ENCODE data around the gene CDK5RAP1.

DNA sequence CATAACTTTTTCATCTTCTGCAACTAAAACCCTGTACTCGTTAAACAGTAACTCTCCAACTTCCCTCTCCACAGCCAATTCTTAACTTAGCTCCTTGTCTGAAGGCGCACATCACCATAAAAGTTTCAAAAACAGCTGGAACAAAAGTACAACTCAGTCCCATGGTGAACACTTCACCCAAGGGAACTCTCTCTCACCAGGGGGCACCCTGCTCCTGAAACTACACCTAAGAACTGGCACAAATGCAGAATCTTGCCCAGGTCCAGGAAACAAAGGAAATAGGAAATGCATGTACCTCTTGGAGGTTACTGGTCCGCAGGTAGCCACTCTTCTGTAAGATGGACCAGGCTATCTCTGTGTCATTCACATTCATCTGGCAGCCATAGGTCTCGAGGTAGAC is 6.6 kb downstream of the CDK5RAP1 start:
- TF ChIP-seq, protein P1, sequence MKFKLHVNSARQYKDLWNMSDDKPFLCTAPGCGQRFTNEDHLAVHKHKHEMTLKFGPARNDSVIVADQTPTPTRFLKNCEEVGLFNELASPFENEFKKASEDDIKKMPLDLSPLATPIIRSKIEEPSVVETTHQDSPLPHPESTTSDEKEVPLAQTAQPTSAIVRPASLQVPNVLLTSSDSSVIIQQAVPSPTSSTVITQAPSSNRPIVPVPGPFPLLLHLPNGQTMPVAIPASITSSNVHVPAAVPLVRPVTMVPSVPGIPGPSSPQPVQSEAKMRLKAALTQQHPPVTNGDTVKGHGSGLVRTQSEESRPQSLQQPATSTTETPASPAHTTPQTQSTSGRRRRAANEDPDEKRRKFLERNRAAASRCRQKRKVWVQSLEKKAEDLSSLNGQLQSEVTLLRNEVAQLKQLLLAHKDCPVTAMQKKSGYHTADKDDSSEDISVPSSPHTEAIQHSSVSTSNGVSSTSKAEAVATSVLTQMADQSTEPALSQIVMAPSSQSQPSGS (IDR thresholded peaks at IDR 0.05; ENCODE audit: low read length), result no peak
- no peak for TF ChIP-seq TCF12 (IDR thresholded peaks at IDR 0.05; ENCODE audit: low read depth, low read length)
- TF ChIP-seq, protein P2, sequence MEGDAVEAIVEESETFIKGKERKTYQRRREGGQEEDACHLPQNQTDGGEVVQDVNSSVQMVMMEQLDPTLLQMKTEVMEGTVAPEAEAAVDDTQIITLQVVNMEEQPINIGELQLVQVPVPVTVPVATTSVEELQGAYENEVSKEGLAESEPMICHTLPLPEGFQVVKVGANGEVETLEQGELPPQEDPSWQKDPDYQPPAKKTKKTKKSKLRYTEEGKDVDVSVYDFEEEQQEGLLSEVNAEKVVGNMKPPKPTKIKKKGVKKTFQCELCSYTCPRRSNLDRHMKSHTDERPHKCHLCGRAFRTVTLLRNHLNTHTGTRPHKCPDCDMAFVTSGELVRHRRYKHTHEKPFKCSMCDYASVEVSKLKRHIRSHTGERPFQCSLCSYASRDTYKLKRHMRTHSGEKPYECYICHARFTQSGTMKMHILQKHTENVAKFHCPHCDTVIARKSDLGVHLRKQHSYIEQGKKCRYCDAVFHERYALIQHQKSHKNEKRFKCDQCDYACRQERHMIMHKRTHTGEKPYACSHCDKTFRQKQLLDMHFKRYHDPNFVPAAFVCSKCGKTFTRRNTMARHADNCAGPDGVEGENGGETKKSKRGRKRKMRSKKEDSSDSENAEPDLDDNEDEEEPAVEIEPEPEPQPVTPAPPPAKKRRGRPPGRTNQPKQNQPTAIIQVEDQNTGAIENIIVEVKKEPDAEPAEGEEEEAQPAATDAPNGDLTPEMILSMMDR (IDR thresholded peaks at IDR 0.05; ENCODE audit: control extremely low read depth in 1 of 3, insufficient read depth in 1 of 3, low read depth in 1 of 3, low read length in 3 of 3), result no peak
- TF ChIP-seq POLR2A (IDR thresholded peaks at IDR 0.05; ENCODE audit: control extremely low read depth in 1 of 2, low read depth in 2 of 2, low read length in 2 of 2), result no peak

Measured in H1 (cell line).